HG03045 (cell line): ENCODE results near the gene KHNYN.
"Not testable (repeated sequence)": the region's sequence is repeated elsewhere in the genome, so short reads cannot be mapped to it uniquely, and the experiment has no call there.

Experiments
- ATAC-seq: cut with Tn5 transposase; IDR thresholded peaks from one replicate; pipeline ENCODE4 v1.9.1; 2021; ENCODE audit warnings: mild to moderate bottlenecking, moderate library complexity; ENCODE audit not compliant: unreplicated experiment

The KHNYN gene

GRCh38 chr14:24437020-24437735 is 7.4 kb downstream of the KHNYN start:
- no peak for ATAC-seq

GRCh38 chr14:24437736-24438067 is 7.9 kb downstream of the KHNYN start:
- ATAC-seq = no peak

- ATAC-seq = no peak
Measured at GRCh38 chr14:24438223-24439097, 8.7 kb downstream of the KHNYN start.

- no peak for ATAC-seq
Measured at GRCh38 chr14:24439257-24439656, 9.5 kb downstream of the KHNYN start.

- no peak for ATAC-seq
Measured at GRCh38 chr14:24439830-24440605, 10.3 kb downstream of the KHNYN start.

GRCh38 chr14:24440606-24441399 is 11.0 kb downstream of the KHNYN start:
- ATAC-seq = no peak

GRCh38 chr14:24441485-24441884 is 11.7 kb downstream of the KHNYN start:
- no peak for ATAC-seq

- no peak for ATAC-seq
Measured at GRCh38 chr14:24441904-24442239, 12.1 kb downstream of the KHNYN start.

GRCh38 chr14:24442240-24443052 is 12.7 kb downstream of the KHNYN start, which contains the start of gene SDR39U1:
SDR39U1 (minus strand) TSS chr14:24442776; CDS start chr14:24442769, 7 bp downstream.
- peak; percentile 91 for ATAC-seq

GRCh38 chr14:24443053-24443665 is 13.4 kb downstream of the KHNYN start:
- ATAC-seq = no peak

GRCh38 chr14:24450828-24451227 is 21.1 kb downstream of the KHNYN start:
- ATAC-seq = not testable (repeated sequence)

GRCh38 chr14:24456980-24457379 is 27.2 kb downstream of the KHNYN start:
- ATAC-seq = no peak

- no peak for ATAC-seq
Measured at GRCh38 chr14:24458736-24459135, 29.0 kb downstream of the KHNYN start.

GRCh38 chr14:24459331-24459730 is 29.6 kb downstream of the KHNYN start:
- no peak for ATAC-seq

- ATAC-seq = no peak
Measured at GRCh38 chr14:24461336-24461735, 31.6 kb downstream of the KHNYN start.

- ATAC-seq = no peak
Measured at GRCh38 chr14:24463017-24463883, 33.5 kb downstream of the KHNYN start.

GRCh38 chr14:24463884-24464785 is 34.4 kb downstream of the KHNYN start:
- no peak for ATAC-seq
